NAMALWA (cell line): ENCODE measurements around the gene MGAT3.
"Not testable (repeated sequence)": the region's sequence is repeated elsewhere in the genome, so short reads cannot be mapped to it uniquely, and the experiment has no call there.

Experiments
- DNase-seq: peaks from one replicate; pipeline ENCODE4 v3.0.0-alpha.2; 2015; ENCODE audit warnings: low spot score

MGAT3 gene

GRCh38 chr22:39490966-39491680 lies 34.3 kb downstream of the MGAT3 start:
- DNase-seq: no peak

GRCh38 chr22:39491696-39492095 lies 34.9 kb downstream of the MGAT3 start:
- no peak for DNase-seq

GRCh38 chr22:39492186-39492585 lies 35.4 kb downstream of the MGAT3 start:
- no peak for DNase-seq

- no peak for DNase-seq
Observed at GRCh38 chr22:39493759-39494158, 36.9 kb downstream of the MGAT3 start.

GRCh38 chr22:39494471-39495120 lies 37.8 kb downstream of the MGAT3 start:
- DNase-seq: no peak

GRCh38 chr22:39496131-39496838 lies 39.5 kb downstream of the MGAT3 start:
- peak; percentile 83 for DNase-seq

- DNase-seq: no peak
Observed at GRCh38 chr22:39497429-39497828, 40.6 kb downstream of the MGAT3 start.

GRCh38 chr22:39498368-39498767 lies 41.6 kb downstream of the MGAT3 start:
- DNase-seq: no peak

GRCh38 chr22:39498802-39499201 lies 42.0 kb downstream of the MGAT3 start:
- DNase-seq: no peak

- no peak for DNase-seq
Observed at GRCh38 chr22:39500101-39500500, 43.3 kb downstream of the MGAT3 start.

GRCh38 chr22:39501644-39502108 lies 44.9 kb downstream of the MGAT3 start:
- DNase-seq: no peak

GRCh38 chr22:39502109-39502788 lies 45.4 kb downstream of the MGAT3 start, which contains the start of gene MIEF1:
MIEF1 (plus strand) TSS chr22:39502290; CDS start chr22:39511295, 9,005 bp downstream.
- DNase-seq: peak; percentile 97

GRCh38 chr22:39502789-39503409 lies 46.1 kb downstream of the MGAT3 start:
- DNase-seq: peak; percentile 34

- DNase-seq: peak; percentile 59
Observed at GRCh38 chr22:39503630-39504029, 46.8 kb downstream of the MGAT3 start.

GRCh38 chr22:39504071-39504470 lies 47.3 kb downstream of the MGAT3 start:
- DNase-seq: no peak

- DNase-seq: not testable (repeated sequence)
Observed at GRCh38 chr22:39507021-39507420, 50.2 kb downstream of the MGAT3 start.

- DNase-seq: no peak
Observed at GRCh38 chr22:39508393-39508792, 51.6 kb downstream of the MGAT3 start.

- no peak for DNase-seq
Observed at GRCh38 chr22:39510529-39511149, 53.8 kb downstream of the MGAT3 start.

GRCh38 chr22:39511226-39511625 lies 54.4 kb downstream of the MGAT3 start:
- DNase-seq: no peak

- DNase-seq: no peak
Observed at GRCh38 chr22:39512026-39512425, 55.2 kb downstream of the MGAT3 start.

- DNase-seq: no peak
Observed at GRCh38 chr22:39513791-39514190, 57.0 kb downstream of the MGAT3 start.
